Activated CD4-positive, alpha-beta T cell treated with anti-CD3 and anti-CD28 coated beads, Interleukin-2, amount 50 U/mL, for 16 hours (primary cell): ENCODE results near the gene TCF7L2.

Experiments
- DNase-seq: peaks from one replicate; pipeline ENCODE4 v3.0.0-alpha.2; 2020

Gene TCF7L2

GRCh38 chr10:113187063-113187777 is 237.2 kb downstream of the TCF7L2 start:
- DNase-seq: no peak

DNA sequence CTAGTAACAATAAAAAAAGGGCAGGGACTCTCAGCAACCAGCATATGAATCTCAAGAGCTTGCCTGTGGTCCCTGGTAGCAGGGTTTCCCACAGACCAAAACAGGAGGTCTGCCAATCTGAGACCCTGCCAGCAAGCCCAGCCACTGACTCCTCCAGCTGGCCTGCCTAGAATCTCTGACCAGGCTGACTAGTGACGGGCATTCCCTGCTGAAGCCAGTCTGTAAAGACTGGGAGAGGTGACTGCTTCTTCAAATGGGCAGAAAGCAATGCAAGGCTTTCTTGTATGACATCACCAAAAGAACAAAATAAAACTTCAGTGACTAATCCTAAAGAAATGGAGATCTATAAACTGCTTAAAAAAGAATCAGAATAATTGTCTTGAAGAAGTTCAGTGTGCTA is 249.4 kb downstream of the TCF7L2 start:
- DNase-seq: no peak

GRCh38 chr10:113202011-113202410 is 252.0 kb downstream of the TCF7L2 start:
- no peak for DNase-seq

DNA sequence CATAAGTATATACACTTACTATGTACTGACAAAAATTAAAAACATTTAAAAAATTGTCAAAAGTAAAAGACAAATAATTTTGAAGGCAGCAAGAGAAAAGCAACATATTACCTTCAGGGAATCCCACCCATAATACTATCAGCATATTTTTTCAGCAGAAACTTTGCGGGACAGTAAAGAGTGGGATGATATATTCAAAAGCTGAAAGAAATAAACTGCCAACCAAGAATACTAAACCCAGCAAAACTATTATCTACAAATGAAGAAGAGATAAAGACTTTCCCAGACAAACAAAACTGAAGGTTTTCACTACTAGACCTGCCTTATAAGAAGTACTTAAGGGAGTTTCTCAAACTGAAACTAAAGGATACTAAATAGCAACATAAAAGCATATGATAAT is 257.9 kb downstream of the TCF7L2 start:
- DNase-seq: no peak

DNA sequence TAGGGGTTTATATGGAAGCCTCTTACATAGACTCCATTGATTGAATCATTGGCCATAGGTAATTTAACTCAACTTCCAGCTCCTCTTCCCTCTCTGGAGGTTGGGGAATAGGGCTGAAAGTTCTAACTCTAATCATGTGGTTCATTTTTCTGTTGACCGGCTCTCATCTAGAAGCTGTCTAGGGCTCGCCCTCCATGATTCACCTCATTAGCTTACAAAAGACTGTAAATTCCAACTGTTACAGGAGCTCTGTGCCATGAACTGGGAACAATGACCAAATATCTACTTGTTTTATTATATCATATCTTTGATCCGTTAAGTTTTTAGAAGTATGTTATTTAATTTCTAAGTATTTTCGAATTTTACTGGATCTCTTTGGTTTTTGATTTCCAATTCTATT is 263.0 kb downstream of the TCF7L2 start:
- no peak for DNase-seq

DNA sequence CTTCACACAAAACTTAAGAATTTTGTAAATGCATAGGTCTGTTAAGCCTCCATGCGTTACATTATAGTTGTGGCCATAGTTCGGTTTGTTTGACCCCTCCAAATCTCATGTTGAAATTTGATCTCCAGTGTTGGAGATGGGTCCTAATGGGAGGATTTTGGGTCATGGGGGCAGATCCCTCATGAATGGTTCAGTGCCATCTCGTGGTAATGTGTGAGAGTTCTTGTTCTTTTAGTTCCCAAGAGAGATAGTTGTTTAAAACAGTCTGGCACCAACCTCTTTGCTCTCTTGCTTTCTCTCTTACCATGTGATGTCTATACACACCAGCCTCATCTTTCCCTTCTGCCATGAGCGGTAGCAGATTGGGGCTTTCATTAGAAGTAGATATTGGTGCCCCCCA is 264.3 kb downstream of the TCF7L2 start:
- no peak for DNase-seq

- DNase-seq: no peak
Measured at GRCh38 chr10:113216102-113216501, 266.1 kb downstream of the TCF7L2 start.
